Prostate gland (tissue), 2 donors: ENCODE measurements around the gene STXBP4.

ENCODE experiments used
- CTCF ChIP-seq, 4 experiments: fragments of 200-600 bp in 2 of 4; fragments of 450-650 bp in 2 of 4; sonication (generic) in 2 of 4; IDR thresholded peaks; 1 replicate in 3 of 4; 2 replicates in 1 of 4; pipeline ENCODE4 v1.5.1; 2016 to 2019; ENCODE audit warnings: antibody characterized with exemption in 4 of 4, mild to moderate bottlenecking in 2 of 4, moderate library complexity in 2 of 4
- POLR2AphosphoS5 ChIP-seq: sonication (generic); formaldehyde crosslinking; IDR thresholded peaks from one replicate; pipeline ENCODE4 v1.6.1; 2017; ENCODE audit warnings: antibody characterized with exemption

DNA sequence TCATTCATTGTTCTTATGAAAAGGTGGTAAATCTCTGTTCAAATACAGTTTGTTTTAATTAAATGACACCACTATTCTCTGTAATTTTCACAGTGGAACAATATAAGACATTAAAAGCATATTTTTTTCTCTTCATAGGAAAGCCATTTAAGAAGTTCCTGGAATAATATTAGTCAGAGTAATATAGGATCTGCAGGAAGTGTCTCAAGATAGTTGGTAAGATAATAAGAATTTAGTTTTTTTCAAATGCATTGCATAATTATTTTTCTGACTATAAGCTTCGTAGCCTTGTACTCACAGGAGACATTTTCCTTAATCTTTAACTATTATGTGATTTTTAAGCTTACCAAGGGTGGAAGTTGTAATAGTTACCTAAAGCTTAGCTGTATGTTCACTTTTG, 16.9 kb downstream of the STXBP4 start:
- TF ChIP-seq CTCF (IDR thresholded peaks at IDR 0.05) (no peak), POLR2AphosphoS5 (no peak)
